Breast epithelium (tissue), 3 donors: ENCODE measurements around the gene TCF4.

Experiments
- POLR2AphosphoS5 ChIP-seq, 3 donors: sonication (generic); formaldehyde crosslinking; IDR thresholded peaks; one replicate each; pipeline ENCODE4 v1.6.1; 2017; ENCODE audit warnings: antibody characterized with exemption in 3 of 3
- TF ChIP-seq, protein P1 (sequence below), 3 donors: fragments of 450-650 bp; IDR thresholded peaks; one replicate each; pipeline ENCODE4 v1.5.1; 2016 to 2017; ENCODE audit warnings: antibody characterized with exemption in 3 of 3, mild to moderate bottlenecking in 3 of 3, moderate library complexity in 3 of 3

DNA sequence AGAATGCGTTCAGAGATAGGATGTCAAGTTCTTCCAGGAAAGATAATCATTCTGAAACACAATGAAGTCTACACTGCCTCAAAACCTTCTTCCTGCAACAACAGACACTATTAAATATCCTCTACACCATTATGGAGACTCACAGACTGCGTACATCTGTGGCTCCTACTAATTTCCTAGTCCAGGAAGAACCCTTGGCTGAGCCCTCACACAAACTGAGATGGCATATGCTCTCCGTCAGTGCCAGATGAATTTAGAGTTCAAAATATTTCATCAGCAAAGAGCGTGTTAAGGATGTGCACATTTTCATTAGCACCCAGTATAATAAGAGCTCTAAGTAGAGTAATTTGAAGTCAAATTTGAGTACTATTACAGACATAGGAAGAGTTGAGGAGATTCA lies 117.2 kb downstream of the TCF4 start:
- no peak for TF ChIP-seq POLR2AphosphoS5 (IDR thresholded peaks at IDR 0.05)
- TF ChIP-seq, protein P1, sequence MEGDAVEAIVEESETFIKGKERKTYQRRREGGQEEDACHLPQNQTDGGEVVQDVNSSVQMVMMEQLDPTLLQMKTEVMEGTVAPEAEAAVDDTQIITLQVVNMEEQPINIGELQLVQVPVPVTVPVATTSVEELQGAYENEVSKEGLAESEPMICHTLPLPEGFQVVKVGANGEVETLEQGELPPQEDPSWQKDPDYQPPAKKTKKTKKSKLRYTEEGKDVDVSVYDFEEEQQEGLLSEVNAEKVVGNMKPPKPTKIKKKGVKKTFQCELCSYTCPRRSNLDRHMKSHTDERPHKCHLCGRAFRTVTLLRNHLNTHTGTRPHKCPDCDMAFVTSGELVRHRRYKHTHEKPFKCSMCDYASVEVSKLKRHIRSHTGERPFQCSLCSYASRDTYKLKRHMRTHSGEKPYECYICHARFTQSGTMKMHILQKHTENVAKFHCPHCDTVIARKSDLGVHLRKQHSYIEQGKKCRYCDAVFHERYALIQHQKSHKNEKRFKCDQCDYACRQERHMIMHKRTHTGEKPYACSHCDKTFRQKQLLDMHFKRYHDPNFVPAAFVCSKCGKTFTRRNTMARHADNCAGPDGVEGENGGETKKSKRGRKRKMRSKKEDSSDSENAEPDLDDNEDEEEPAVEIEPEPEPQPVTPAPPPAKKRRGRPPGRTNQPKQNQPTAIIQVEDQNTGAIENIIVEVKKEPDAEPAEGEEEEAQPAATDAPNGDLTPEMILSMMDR (IDR thresholded peaks at IDR 0.05) = no peak
